GM19328 (cell line): Measurements from ENCODE around the gene DMRTA2.

Experiments
- ATAC-seq: cut with Tn5 transposase; IDR thresholded peaks from one replicate; pipeline ENCODE4 v1.9.1; 2021; ENCODE audit warnings: mild to moderate bottlenecking, moderate library complexity; ENCODE audit not compliant: unreplicated experiment

Gene DMRTA2

DNA sequence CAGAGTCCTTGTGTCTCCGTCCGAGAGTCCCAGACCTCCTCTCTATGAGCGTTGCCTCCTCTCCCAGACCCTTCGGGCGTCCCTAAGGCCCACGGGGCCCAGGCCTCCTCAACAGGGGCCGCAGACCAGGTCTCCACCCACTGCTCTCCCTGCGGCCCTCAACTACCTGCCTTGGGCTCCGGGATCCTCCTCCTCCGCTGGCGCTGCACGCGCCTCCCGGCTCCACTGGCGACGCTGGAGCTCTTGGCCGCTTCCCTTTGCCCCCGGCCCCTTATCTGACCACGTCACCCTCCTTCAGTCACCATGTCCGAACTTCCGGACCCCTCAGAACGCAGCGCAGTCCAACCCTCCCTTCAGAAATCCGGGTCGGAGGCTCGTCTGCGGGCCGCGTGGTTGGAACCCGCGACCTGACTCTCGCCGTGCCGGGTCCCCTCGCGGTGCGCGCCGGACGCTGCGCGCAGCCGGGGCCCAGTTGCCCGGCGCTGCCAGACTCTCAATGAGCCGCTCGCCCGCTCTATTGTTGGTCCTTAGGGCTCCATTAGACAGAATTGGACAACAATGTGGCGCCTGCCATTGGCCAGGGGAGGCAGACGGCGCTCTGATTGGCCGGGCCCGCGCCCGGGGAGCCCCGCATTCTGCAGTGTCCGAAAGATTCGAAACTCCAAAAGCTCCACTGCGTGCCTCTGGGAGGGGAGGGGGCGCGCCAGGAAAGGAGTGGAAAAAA is at the start of gene DMRTA2:
DMRTA2 (minus strand) TSS at position 498 of the 724 bp plus-strand sequence. CDS start 1,907 bp downstream, outside the sequence.
- ATAC-seq, result no peak

DNA sequence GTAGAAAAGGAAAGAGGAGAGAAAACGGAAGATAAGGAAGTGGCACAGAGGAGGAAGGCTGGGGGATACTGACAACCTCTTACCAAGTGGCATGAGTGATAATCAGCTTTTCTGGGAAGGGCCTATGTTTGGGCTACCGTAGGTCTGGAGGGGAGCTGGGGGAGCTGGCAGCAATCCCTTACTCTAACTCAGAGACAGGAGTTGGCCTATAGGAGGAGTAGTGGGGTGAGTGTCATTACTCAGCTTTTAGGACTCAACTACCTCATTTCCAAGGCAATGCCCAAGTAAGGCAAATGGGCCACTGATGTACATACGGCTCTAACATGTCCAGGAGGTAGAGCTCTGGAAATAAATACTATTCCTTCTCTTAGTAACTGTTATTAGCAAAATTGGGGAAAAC is 48.7 kb upstream of the DMRTA2 start:
- ATAC-seq, result no peak

- ATAC-seq, result no peak
These were observed 39.7 kb upstream of the DMRTA2 start for GRCh38 chr1:50462964-50463363.

DNA sequence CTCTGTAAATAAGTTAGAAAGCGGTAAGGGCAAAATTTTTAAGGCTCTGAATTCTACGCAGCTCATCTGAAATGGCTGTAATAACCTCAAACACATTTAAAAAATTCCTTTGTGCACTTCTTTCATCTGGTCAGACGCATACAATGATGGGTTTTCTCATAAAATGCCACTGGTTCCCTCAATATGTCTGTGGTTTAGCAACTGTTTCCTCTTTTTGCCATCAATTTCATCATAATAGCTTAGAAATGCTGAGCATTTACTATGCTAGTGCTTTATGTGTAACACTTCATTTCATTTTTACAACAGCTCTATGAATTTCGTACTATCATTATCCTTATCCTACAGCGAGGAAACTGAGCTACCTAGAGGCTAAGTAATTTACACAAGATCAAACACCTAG is 35.3 kb upstream of the DMRTA2 start:
- ATAC-seq, result no peak

GRCh38 chr1:50454911-50455310 is 31.7 kb upstream of the DMRTA2 start:
- no peak for ATAC-seq

GRCh38 chr1:50453266-50453665 is 30.0 kb upstream of the DMRTA2 start:
- ATAC-seq, result no peak

DNA sequence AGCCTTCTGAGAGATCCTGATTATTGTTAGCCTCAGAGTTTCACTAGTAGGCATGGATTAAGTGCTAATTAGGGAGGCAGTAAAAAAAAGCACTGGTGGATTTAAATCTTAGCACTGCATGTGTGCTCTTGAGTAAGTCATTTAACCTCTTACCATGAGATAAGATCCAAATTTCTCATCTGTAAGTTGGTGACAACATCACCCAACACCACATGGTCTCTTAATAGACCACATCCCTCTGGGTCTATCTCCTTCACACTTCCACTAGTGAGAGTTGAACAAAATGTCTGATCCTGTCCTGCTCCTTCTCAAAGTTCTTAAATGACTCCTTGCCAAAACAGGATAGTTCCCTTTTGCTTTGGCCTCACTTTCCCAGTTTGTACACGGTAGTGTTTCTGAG is 29.5 kb upstream of the DMRTA2 start:
- no peak for ATAC-seq

DNA sequence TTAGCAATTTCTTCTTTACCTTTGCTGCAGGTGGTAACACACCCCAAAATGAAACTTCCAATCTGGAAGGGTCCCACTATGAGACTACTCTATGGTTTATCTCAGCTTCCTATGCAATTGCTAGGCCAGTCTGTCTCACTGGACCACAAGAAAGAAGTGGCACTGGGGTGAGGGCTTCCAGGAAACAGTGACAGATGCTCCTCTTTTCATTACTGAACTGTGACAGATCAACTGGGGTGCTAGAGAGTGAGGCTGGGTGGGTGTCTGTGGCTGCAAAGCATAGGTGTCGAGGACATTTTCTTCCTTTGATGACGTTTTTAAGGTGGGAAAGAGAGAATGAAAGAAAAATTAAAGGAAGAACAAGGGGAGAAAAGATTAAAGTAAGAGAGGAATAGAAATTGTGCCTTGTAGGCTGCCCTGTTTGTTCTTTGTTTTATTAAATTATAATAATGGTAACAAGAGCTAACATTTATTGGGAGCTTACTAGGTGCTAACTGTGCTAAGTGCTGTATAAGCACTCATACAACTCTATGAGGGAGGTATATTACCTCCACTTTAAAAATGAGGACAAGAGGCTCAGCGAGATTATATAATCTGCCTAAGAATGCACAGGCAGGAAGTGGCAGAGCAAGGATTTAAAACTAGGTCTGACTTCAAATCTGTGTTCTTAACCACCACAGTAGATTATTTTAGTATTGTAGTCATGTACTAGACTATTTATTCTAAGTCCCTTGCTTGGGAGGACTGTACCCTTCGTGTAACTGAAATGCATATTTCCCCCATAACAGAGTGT is 27.8 kb upstream of the DMRTA2 start:
- no peak for ATAC-seq

DNA sequence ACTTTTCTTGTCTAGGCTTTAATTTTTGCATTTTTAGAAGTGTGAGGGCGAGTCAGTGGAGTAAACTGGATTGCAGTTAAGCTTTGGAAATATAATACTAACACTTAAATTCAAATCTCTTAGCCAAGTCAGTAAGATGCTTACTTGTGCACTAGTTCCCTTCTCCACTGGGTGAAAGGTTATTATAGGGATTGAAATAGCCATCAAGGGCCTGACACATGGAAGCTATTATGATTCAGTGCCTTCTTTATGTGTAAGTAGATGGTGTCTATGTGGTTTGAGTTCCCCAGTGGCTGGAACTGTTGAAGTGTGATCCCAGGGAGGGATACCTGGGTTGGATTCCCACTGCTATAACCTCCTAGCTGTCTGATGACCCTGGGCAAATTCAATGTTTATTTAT is 24.7 kb upstream of the DMRTA2 start:
- ATAC-seq, result no peak

GRCh38 chr1:50441183-50441582 is 17.9 kb upstream of the DMRTA2 start:
- no peak for ATAC-seq

DNA sequence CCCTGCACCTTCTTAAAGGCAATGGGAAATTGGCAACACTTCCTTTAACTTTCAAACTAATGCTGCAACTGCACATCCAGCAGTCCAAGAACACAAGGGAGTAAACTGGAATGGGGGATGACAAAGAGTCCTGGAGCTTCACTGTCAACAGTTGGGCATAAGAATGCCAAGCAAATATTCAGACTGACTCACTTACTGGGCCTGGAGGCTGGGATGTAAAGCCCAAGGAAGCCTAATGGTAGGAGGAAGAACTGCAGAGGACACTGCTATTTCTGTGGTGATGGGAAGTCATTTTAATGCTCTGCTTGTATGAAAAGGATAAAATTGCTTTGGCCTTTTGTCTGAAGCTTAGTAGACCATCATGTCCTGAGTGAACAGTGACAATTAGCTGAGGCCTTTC is 15.7 kb upstream of the DMRTA2 start:
- ATAC-seq, result no peak

DNA sequence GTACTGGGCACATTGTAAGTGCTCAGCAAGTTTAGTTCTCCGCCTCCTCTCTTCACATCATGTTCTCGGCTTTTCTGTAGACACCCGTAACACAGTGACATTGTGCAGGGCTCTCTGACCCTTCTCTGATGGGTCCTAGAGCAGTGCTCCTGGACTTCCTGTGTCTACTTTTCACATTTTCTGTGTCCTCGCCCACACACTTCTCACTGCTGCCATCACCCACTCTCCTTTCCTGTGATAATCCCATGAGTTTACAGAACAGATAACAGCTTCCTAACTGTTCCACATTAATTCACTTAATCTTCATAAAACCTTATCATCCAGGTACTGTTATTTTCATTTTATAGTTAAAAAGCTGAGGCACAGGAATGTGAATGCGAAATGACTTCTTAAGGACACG is 13.2 kb upstream of the DMRTA2 start:
- no peak for ATAC-seq

DNA sequence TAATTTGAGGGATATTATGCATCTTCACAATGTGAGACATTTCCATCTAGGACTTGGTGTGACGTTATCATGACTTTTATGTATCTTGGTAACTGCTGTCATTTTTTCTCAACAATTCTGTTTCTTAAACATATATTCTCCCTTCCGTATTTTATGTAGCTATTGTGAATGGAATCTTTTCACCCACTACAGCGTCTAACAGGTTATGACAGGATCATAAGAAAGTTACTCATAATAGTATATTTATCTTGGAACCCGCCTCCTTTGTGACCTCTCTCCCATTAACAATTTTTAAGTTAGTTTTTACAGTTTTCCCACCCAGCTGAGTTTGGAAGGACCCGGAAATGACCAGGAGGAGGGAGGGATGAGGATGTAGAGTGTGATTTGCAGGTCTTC is 6.8 kb upstream of the DMRTA2 start:
- ATAC-seq, result no peak

DNA sequence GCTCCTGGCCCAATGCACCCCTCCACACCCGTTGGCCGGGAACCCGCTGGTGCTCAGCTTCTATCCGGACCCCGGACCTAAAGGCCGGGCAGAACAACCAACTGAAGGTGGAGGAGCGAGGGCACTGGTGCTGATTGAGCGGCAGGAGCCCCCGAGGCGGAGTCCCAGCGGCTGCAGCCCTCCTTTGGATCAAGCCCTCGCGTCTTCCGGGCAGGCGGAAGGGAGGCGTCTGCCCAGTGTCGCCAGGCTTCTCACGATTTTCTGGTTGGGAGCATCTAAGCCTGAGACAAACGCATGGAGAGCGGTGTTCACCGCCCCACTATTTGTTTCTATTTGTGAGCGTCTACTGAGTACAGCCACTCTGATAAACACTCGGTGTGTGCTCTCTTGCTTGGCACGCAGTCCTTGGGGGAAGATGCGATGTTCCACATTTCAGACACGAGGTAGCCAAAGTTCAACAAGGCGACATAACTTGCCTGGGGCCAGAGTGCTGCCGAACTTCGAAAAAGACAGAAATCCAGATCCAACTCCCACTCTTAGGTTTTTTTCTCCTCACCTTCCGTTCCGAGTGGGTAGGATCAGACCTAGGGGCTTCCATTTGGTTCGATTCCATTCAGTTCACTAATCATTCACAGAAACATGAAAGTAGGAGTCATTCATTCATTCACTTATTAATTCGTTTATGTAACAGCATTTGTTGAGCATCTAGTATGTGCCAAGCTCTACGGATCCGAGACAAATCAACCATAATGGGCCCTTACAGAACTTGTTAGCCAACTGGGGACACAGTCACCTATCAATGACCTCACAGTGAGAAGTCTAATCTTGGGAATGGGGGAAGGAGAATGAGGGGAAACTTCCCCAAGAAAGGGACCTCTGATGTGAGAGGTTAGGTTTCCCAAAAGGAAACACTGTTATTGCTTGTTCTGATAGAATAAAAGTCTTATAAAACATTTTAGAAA is 4.9 kb upstream of the DMRTA2 start:
- ATAC-seq, result no peak

GRCh38 chr1:50427086-50427817 is 4.0 kb upstream of the DMRTA2 start:
- no peak for ATAC-seq

DNA sequence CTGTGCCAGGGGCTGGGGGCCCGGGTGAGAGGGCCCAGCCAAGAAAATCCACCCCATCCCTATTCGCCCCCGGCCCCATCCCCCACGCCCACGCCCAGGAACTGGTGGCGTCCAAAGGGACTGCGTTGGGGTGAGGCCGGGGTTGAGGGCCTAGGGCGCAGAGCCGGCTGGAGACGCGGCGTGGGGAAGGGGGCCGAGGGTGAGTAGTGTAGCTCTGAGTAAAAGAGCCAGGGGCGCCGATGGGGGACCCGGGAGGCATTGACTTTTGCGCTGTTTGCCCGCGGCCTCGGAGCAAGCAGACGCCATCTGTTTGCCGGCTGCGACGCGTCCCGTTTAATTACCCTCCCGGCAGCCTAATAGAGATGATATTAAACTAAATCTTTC is 3.5 kb upstream of the DMRTA2 start:
- no peak for ATAC-seq

GRCh38 chr1:50426108-50426700 is 3.0 kb upstream of the DMRTA2 start:
- no peak for ATAC-seq

GRCh38 chr1:50425376-50426107 is 2.3 kb upstream of the DMRTA2 start:
- no peak for ATAC-seq

DNA sequence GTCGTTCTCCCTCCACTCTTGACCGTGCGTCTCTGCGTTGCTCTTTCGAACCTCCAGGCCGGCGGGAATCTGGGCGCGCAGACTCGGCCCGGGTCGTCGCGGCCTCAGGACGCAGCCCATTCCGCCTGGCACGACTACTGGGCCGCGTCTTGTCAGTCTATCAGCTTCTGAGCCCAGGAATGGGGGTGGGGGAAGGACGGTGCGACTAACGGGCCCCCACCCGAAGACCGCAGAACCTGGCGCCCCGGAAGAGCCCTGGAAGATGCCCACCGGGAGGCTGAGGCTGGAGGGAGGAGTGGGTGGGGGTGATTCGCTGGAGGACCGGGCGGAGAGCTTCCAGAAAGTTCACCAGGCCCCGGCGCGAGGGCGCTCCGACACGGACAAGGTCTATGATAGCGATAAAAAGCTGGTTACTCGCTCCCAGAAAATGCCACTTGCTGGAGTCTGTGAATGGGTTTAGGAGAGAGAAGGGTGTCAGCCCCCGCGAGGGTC is 1.7 kb upstream of the DMRTA2 start:
- ATAC-seq, result no peak
